ENCODE measurements around the gene PKN3. TPM values are rescaled to one million over a fixed set of nuclear protein-coding genes. Genes with fewer than 3 reads are reported as not detected.

Gene PKN3
- total and polyA plus RNA-seq, 4 donors = 0.61 to 4.2 (median 1.5) TPM

DNA sequence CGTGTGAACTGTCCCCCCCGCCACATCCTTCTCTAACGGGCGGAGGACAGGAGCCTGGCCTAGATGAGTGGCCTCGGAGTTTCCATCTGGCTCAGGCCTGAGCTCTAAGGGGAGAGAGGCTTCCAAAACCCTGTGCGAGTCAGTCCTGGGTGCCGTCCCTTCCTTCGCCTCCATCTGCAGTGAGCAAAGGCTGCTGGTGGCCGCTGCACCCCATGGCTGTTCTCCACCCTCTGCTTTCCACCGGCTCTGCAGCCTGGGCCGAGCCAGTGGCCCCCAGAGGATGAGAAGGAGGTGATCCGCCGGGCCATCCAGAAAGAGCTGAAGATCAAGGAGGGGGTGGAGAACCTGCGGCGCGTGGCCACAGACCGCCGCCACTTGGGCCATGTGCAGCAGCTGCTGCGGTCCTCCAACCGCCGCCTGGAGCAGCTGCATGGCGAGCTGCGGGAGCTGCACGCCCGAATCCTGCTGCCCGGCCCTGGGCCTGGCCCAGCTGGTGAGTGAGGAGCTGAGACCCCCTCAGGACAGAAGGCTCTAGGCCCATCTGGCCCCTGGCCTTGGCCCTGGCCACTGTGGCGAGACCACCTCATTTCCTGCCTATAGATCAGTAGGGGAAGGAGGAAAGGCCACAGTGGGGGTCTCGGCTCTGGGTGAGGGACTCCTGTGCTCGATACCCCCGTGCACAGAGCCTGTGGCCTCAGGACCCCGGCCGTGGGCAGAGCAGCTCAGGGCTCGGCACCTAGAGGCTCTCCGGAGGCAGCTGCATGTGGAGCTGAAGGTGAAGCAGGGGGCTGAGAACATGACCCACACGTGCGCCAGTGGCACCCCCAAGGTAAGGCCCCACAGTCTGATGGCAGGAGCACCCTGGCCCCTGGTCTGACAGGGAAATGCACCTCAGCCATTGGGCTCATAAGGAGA is 3.0 kb downstream of the PKN3 start:
- DNase-seq (ENCODE audit: low spot score) = no peak
- no peaks in the 10 kb centered on the region for H3K36me3 ChIP-seq (ENCODE audit: control insufficient read depth in 4 of 4, insufficient read depth in 3 of 4, low read depth in 1 of 4, low read length in 3 of 4)
- no peak for TF ChIP-seq FOXA2 (IDR thresholded peaks at IDR 0.05)
- TF ChIP-seq RXRA (IDR thresholded peaks at IDR 0.05) = no peak
- no peak overlapping the region for H3K27ac ChIP-seq (ENCODE audit: low read depth in 1 of 2, low read length in 2 of 2)
- peaks cover 0 to 8% (median 0%) of the 10 kb centered on the region in 4 donors for H3K4me1 ChIP-seq (ENCODE audit: control insufficient read depth in 4 of 4, insufficient read depth in 4 of 4, low read length in 3 of 4)
- 94% methylated on average over 36 of the region's 36 CpGs for WGBS
- no peaks in the 10 kb centered on the region for H3K27me3 ChIP-seq (ENCODE audit: control insufficient read depth in 4 of 4, insufficient read depth in 4 of 4, low read length in 3 of 4)
- H3K9me3 ChIP-seq (ENCODE audit: control insufficient read depth in 4 of 4, low read length in 3 of 4) = no peaks in the 10 kb centered on the region
- H3K9ac ChIP-seq (ENCODE audit: low read depth in 1 of 2, low read length in 2 of 2) = no peak overlapping the region
- no peak overlapping the region for H3K4me3 ChIP-seq (ENCODE audit: low read depth in 1 of 3, low read length in 3 of 3)

DNA sequence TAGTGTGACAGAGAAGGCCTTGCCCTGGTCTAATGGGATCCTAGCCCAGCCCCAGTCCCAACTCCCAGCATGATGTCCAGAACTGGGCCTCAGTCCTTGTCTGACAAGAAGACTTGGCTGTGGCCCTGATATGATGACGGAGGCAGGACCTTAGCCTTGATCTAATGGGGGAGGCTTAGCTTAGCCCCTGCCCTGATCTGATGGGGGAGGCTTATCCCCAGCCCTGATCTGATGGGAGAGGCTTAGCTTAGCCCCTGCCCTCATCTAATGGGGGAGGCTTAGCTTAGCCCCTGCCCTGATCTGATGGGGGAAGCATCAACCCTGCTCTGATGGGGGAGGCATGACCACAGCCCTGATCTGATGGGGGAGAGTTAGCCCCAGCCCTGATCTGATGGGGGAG is 3.7 kb downstream of the PKN3 start:
- Histone ChIP-seq H3K4me1 (ENCODE audit: control insufficient read depth in 4 of 4, insufficient read depth in 4 of 4, low read length in 3 of 4) (peaks cover 0 to 8% (median 0%) of the 10 kb centered on the region in 4 donors), H3K9me3 (ENCODE audit: control insufficient read depth in 4 of 4, low read length in 3 of 4) (no peaks in the 10 kb centered on the region), H3K36me3 (ENCODE audit: control insufficient read depth in 4 of 4, insufficient read depth in 3 of 4, low read depth in 1 of 4, low read length in 3 of 4) (no peaks in the 10 kb centered on the region), H3K27ac (ENCODE audit: low read depth in 1 of 2, low read length in 2 of 2) (no peak overlapping the region), H3K27me3 (ENCODE audit: control insufficient read depth in 4 of 4, insufficient read depth in 4 of 4, low read length in 3 of 4) (no peaks in the 10 kb centered on the region), H3K9ac (ENCODE audit: low read depth in 1 of 2, low read length in 2 of 2) (no peak overlapping the region), H3K4me3 (ENCODE audit: low read depth in 1 of 3, low read length in 3 of 3) (no peak overlapping the region)
- 98% methylated on average over 1 of the region's 1 CpG for WGBS
- TF ChIP-seq SP1 (IDR thresholded peaks at IDR 0.05) (no peak), RXRA (IDR thresholded peaks at IDR 0.05) (no peak), HNF4A (conservative IDR thresholded peaks at IDR 0.05) (no peak), HNF4G (IDR thresholded peaks at IDR 0.05) (no peak), GABPA (IDR thresholded peaks at IDR 0.05 in 1 of 2, conservative IDR thresholded peaks at IDR 0.05 in 1 of 2) (no peak), RAD21 (IDR thresholded peaks at IDR 0.05) (no peak), FOXA2 (IDR thresholded peaks at IDR 0.05) (no peak), FOXA1 (IDR thresholded peaks at IDR 0.05) (no peak), JUND (IDR thresholded peaks at IDR 0.05) (no peak), EGR1 (IDR thresholded peaks at IDR 0.05; ENCODE audit: low read depth in 2 of 2) (no peak), YY1 (IDR thresholded peaks at IDR 0.05) (no peak), TAF1 (conservative IDR thresholded peaks at IDR 0.05) (no peak)
- TF ChIP-seq, protein P1, sequence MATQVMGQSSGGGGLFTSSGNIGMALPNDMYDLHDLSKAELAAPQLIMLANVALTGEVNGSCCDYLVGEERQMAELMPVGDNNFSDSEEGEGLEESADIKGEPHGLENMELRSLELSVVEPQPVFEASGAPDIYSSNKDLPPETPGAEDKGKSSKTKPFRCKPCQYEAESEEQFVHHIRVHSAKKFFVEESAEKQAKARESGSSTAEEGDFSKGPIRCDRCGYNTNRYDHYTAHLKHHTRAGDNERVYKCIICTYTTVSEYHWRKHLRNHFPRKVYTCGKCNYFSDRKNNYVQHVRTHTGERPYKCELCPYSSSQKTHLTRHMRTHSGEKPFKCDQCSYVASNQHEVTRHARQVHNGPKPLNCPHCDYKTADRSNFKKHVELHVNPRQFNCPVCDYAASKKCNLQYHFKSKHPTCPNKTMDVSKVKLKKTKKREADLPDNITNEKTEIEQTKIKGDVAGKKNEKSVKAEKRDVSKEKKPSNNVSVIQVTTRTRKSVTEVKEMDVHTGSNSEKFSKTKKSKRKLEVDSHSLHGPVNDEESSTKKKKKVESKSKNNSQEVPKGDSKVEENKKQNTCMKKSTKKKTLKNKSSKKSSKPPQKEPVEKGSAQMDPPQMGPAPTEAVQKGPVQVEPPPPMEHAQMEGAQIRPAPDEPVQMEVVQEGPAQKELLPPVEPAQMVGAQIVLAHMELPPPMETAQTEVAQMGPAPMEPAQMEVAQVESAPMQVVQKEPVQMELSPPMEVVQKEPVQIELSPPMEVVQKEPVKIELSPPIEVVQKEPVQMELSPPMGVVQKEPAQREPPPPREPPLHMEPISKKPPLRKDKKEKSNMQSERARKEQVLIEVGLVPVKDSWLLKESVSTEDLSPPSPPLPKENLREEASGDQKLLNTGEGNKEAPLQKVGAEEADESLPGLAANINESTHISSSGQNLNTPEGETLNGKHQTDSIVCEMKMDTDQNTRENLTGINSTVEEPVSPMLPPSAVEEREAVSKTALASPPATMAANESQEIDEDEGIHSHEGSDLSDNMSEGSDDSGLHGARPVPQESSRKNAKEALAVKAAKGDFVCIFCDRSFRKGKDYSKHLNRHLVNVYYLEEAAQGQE (IDR thresholded peaks at IDR 0.05) = no peak
- TF ChIP-seq, protein P2, sequence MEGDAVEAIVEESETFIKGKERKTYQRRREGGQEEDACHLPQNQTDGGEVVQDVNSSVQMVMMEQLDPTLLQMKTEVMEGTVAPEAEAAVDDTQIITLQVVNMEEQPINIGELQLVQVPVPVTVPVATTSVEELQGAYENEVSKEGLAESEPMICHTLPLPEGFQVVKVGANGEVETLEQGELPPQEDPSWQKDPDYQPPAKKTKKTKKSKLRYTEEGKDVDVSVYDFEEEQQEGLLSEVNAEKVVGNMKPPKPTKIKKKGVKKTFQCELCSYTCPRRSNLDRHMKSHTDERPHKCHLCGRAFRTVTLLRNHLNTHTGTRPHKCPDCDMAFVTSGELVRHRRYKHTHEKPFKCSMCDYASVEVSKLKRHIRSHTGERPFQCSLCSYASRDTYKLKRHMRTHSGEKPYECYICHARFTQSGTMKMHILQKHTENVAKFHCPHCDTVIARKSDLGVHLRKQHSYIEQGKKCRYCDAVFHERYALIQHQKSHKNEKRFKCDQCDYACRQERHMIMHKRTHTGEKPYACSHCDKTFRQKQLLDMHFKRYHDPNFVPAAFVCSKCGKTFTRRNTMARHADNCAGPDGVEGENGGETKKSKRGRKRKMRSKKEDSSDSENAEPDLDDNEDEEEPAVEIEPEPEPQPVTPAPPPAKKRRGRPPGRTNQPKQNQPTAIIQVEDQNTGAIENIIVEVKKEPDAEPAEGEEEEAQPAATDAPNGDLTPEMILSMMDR (IDR thresholded peaks at IDR 0.05; ENCODE audit: low read depth, low read length, missing input control) = no peak
- TF ChIP-seq, protein P3, sequence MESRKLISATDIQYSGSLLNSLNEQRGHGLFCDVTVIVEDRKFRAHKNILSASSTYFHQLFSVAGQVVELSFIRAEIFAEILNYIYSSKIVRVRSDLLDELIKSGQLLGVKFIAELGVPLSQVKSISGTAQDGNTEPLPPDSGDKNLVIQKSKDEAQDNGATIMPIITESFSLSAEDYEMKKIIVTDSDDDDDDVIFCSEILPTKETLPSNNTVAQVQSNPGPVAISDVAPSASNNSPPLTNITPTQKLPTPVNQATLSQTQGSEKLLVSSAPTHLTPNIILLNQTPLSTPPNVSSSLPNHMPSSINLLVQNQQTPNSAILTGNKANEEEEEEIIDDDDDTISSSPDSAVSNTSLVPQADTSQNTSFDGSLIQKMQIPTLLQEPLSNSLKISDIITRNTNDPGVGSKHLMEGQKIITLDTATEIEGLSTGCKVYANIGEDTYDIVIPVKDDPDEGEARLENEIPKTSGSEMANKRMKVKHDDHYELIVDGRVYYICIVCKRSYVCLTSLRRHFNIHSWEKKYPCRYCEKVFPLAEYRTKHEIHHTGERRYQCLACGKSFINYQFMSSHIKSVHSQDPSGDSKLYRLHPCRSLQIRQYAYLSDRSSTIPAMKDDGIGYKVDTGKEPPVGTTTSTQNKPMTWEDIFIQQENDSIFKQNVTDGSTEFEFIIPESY (IDR thresholded peaks at IDR 0.05) = no peak
- TF ChIP-seq, protein P4, sequence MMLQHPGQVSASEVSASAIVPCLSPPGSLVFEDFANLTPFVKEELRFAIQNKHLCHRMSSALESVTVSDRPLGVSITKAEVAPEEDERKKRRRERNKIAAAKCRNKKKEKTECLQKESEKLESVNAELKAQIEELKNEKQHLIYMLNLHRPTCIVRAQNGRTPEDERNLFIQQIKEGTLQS (IDR thresholded peaks at IDR 0.05) = no peak
- no peak for DNase-seq (ENCODE audit: low spot score)

All from liver (tissue), 9 donors.